NCI-H446 treated with DMSO at 0.1 percent for 48 hours (cell line): Measurements from ENCODE around the gene QPCTL.

ENCODE experiments used
- DNase-seq: peaks from one replicate; lab custom pipeline; 2025; lab: John Stamatoyannopoulos, UW

QPCTL gene

DNA sequence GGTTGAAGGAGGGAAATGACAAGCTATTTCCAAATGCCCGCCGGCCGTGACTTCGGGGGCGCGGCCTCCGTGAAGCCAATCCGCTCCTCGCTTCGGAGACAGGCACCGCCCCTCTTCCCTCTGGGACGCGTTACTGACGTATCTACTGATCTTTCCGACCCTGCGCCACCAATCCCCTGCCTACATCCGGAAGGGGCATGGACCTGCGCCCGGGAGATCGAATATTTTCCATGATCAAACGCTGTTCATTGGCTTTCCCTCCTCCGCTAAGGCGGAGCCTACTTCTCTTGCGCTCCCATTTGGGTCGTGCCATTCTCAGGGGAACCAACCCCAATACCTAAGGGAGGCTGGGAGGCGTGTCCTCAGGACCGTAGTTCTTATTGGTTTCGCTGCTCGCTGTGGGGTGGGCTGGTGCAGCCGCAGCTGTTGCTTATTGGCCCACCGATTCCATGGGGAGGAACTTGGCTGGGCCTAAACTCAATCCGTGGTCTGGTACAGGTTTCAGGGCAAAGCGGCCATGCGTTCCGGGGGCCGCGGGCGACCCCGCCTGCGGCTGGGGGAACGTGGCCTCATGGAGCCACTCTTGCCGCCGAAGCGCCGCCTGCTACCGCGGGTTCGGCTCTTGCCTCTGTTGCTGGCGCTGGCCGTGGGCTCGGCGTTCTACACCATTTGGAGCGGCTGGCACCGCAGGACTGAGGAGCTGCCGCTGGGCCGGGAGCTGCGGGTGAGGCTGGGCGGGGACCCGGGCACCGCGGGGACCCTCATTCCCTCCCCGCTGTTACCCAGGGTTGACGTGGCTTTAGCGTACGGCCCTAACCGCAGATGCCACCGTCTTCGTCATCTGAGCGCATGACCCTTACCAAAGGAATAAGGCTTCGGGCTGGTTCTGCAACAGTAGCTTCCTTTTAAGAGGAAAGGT, at the start of gene QPCTL:
QPCTL (plus strand) TSS at position 480 of the 919 bp plus-strand sequence; CDS start at position 518, 38 bp downstream.
- peak; percentile 100 for DNase-seq

DNA sequence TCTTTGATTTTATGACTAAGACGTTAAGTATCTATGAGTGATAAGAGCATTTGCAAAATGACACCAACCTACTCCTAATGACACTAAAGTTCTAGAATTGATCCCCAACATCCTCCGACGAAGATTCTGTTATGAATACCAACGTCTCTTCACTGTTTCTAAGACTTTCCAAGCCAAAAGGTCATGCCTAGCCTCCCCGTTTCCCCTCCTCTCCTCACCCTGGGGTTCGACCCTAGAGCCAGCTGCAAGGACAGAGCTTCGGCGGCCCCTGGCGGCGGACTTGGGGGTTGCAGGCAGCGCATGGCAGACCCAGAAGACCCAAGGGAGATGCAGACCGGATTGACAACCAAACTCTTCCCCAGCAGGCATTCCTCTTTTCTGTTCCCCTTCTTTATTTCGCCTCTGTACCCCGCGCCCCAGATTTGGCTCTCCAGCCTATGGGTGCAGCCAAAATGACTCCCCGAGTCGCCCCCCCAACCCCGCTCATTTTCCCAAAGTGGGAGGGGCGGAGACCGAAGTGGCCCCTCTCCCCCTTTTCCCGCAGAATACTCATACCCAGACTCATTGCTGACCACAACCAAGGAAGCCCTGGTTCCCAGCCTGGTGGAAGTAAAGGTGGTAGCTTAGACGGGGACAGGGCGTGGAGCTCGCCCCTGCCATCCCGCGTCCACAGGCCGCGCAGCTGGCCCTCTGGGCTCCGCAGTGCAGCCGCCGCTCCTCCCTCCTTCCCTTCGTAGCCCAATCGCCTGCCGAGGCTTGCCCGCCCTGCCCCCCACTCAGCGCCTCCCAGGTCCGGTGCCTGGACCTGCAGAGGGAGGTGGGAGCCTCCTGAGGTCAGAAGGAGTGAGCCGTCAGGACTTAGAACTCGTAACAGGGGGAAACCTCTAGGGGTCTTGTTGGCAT, 49.2 kb upstream of the QPCTL start:
- DNase-seq = peak; percentile 55

- no peak for DNase-seq
Observed at GRCh38 chr19:45643927-45644771, 48.3 kb upstream of the QPCTL start.

GRCh38 chr19:45645068-45645630, 47.3 kb upstream of the QPCTL start:
- no peak for DNase-seq

- DNase-seq = peak; percentile 91
Observed at GRCh38 chr19:45645631-45646344, 46.7 kb upstream of the QPCTL start.

DNA sequence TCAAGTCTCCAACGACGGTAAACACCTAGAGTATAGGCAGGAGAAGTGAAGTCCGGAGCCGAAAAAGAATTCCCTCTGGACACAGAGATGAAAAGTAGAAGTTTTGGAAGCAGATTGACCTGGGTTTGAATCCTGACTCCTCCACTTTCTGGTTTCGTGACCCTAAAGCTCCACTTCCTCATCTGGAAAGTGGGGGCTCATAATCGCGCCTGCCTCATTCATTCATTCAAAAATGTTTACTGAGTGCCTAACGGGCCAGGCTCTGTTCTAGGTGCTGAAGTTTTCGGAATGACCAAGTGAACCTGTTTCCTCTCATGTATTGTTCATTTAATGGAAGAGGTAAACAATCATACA, 46.1 kb upstream of the QPCTL start:
- no peak for DNase-seq

- DNase-seq = no peak
Observed at GRCh38 chr19:45650722-45651121, 41.7 kb upstream of the QPCTL start.

DNA sequence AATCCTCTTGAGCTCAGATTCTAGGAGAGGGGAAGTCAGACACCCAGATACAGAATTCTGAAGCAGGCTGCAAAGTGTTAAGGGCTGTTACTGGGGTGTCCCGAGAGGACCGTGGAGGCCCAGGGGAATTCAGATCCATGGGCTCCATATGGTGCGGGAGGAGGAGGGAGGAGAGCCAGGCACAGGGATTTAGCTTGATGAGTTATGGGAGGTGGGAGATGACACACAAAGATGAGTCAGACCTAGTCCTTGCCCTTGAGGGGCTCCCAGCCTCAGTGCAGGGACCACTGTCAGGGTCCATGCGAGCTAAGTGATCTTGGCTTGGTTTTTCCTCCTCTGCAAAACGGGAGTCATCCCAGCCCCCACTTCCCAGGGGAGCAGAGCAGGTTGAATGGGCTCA, 38.8 kb upstream of the QPCTL start:
- no peak for DNase-seq

DNA sequence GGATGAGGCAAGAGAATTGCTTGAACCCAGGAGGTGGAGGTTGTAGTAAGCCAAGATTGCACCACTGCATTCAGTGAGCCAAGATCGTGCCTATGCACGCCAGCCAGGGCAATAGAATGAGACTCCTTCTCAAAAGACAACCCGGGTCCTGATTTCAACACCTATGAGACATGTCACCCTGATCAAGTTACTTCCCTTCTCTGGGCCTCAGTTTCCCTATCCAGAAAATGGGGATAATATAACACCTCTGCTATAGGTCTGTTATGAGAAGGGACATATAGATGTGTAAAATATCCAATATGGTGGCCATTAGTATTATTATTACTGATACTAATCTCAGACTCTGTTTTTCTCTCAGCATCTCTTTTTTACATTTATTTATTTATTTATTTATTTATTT, 37.4 kb upstream of the QPCTL start:
- no peak for DNase-seq

DNA sequence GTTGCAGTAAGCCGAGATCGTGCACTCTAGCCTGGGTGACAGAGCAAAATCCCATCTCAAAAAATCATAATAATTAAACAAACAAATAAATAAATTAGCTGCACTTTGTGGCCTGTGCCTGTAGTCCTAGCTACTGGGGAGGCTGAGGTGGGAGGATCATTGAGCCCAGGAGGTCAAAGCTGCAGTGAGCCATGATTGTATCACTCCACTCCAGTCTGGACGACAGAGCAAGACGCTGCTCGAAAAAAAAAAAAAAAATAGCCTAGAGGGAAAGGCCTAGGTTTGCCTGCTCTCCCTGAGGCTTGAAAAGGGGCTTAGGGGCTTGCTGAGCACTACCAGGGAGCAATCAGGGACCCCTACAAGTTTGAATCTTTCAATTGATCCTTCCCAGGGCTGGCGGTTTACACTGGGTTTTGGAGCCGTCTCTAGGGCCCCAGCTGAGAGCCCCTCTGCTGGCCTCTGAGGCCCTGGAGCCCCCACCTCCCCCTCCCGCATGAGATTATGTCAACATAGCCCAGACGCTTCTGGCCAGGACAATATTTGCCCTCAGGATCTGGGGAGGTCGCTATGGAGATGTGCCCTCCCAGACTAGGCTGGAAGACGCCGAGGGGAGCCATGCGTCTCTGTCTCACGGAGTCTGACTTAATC, 34.8 kb upstream of the QPCTL start:
- DNase-seq = no peak

DNA sequence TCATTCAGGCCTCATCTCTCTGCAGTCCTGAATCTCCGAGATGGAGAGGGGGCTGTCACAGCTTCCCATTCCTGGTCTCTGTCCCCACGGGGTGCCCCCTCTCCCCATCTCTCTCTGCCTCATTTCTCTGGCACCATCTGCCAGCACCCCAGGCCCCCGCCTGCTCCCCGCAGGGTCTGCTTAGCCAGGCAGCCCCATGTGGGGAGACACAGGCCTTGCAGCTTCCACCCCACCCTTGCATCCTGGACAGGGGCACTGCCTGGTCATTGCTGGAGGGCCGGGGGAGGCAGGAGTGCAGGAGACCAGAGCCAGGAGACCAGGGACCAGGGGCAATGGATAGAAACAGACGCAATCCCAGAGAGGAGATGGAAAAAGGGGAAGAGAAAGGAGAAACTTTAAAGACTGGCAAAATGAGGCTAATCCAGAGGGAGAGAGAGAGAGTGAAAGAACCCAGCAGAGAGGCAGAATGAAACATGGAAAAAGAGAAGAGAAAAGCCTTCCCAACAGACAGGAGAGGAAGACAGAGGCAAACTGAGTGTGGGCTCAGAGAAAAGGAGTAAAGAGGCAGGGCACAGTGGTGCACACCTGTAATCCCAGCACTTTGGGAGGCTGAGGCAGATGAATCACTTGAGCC, 33.3 kb upstream of the QPCTL start:
- DNase-seq = no peak

DNA sequence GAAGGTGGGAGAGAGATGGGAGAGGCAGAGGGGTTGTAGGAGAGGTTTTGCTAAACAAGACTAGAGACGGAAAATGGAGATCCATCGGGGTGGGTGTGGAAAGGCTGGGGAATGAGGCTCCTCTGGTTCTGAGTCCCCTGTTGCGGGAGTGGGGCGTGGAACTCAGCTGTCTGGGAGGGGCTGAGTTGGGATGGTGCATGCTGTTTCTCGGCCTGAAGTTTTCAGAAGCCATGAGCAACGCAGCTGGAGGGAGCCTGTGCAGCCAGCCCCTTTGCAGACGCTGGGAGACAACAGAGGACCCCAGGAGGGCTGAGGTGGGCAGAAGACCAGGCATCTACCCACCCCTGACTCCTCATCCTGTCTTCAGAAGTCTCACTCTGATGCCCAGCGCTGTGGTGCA, 31.8 kb upstream of the QPCTL start:
- no peak for DNase-seq

DNA sequence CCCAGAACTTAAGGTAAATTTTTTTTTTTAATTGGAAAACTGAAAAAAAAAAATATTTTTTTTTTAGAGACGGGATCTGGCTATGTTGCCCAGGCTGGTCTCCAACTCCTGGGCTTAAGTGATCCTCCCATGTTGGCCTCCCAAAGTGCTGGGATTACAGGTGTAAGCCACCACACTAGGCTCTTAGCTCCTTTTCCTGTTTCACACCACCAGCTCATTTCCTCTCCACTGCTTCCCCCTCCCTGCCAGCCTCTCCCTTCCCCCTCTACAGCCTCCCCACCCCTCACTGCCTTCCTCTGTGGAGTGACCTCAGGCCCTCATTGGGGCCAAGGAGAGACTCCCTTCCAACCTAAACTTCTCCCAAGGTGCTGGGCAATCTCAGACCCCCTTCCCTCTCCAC, 28.7 kb upstream of the QPCTL start:
- DNase-seq = no peak

DNA sequence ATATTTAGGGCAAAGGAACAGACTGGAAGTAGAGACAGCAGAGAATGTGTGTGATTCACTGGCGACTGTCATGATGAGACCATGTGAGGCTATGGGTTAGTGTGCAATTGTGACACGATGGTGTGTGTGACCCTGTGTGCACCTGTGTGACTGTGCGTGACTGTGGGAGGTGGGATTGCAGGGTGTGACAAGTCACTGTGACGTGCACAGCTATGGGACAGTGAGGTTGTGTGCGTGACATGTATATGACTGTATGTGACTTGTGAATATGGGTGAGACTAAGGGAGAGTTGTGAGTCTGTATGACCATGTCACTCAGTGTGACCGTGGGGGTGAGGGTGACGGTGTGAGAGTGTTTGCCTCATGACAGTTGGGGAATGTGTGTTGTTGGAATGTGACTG, 27.9 kb upstream of the QPCTL start:
- DNase-seq = no peak

DNA sequence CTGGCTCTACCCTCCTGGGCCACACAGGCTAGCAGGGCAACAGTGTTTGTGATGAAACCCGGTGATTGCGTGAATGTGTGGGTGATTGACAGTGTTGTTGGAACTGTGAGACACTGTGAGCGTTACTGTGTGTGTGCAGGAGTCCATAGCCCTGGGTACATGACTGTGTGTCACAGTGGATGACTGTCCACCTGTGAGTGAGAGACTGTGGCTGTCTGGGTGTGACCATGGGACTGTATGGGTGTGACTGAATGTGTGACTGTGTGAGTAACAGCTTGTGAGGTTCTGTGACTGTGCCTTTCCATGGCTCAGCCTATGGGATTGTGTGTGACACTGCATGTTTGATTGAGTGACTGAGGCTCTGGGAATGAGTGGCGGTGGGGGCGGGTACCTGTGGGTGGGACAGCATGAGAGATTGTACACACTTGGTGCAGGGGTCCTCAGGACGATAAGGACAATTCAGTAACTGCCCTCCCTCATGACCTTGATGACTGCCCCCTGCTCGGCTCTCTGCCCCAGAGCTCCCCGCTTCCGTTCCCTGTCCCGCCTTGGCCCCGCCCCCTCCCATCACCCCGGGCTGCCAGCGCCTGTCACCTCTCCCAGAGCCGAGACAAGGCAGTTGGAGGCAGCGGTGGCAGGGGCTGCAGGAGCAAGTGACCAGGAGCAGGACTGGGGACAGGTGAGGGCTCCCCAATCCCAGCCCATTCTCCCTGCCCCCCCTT, 24.7 kb upstream of the QPCTL start, which contains the start of gene GIPR:
GIPR (plus strand) TSS at position 602 of the 722 bp plus-strand sequence. CDS start 1,300 bp downstream, outside the sequence.
- DNase-seq = no peak

GRCh38 chr19:45668342-45668871, 24.1 kb upstream of the QPCTL start:
- no peak for DNase-seq

DNA sequence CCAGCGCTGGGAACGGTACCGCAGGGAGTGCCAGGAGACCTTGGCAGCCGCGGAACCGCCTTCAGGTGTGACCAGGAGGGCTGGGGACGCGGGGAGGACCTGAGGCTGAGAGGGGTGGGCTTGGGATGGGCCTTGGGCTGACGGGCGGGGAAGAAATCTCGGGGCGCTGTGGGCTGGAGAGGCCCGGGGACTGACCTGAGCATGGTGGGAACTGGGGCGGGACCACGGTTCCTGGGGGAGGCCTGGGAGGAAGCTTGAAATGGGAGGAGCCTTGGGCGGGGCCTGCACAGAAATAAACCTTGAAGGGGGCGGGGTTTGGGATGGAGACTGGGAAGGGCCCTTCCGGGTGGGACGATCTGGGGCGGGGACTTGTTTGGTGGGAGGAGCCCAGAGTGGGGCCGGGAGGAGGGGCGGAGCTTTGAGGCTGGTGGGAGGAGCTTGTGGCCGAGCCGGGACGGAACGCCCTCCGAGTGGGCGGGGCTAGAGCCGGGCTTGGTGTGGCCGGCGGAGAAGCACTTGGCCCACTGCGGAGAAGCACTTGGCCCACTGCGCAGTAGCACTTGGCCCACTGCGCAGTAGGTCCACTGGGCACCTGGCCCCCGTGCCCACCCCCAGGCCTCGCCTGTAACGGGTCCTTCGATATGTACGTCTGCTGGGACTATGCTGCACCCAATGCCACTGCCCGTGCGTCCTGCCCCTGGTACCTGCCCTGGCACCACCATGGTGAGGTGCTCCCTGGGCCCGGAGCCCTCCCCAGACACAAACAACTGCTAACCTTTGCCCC, 21.6 kb upstream of the QPCTL start:
- no peak for DNase-seq

DNA sequence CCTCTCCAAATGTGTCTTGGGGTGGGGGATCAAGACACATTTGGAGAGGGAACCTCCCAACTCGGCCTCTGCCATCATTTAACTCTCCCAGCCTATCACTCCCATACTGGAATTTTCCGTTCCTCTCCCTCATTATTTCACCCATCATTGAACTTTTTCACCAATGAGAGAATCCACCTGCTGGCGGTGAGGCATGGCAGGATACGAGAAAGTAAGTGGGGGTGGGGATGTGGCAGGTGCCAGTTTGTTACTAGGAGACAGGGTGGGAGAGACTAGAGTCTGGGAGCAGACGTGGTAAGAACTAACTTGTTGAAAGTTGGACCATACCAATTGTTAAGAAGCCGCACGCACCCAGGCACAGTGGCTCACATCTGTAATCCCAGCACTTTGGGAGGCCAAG, 17.5 kb upstream of the QPCTL start:
- no peak for DNase-seq
